GM18517 (cell line): Measurements from ENCODE around the gene LIPC.

Source experiments
- ATAC-seq: cut with Tn5 transposase; IDR thresholded peaks from one replicate; pipeline ENCODE4 v1.9.1; 2021; ENCODE audit warnings: mild to moderate bottlenecking, moderate library complexity; ENCODE audit not compliant: unreplicated experiment

Gene LIPC

GRCh38 chr15:58530056-58530590 lies 98.3 kb downstream of the LIPC start:
- ATAC-seq: no peak

DNA sequence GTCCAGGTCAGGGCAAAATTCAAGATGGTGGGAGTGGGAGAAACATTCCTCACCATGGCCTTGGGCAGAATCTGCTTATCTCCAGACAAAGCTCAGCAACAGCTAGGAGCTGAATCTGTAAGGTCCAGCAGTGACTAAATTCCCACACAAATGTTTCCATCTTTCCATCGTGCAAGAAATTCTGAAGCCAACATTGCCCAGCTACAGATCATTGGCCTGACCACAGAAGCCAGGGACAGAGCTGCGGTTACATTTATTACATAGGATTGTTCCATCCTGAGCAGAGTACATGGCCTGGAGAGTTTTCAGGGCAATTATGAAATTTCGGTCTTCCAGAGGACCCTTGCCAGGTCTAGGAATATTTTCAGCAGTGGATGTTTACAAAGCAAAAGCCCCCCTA lies 100.3 kb downstream of the LIPC start:
- ATAC-seq: no peak

DNA sequence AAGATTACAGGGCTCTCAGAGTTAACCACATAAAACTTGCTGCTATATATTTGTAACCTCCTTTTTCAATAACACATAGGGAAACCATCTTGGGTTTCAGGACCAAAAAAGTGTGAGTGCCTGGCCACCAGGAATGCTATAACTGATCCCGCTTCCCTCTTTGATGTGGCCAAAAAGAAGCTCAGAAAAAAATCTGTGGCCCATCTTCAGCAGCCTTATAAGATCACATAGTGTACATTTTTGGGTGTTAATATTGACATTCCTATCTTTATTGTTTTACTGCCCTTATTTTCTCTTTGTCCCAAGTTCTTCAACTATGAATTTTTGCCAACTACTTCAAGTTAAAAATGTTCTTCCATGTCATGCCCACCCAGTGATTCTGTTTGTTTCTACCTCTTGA lies 102.8 kb downstream of the LIPC start:
- no peak for ATAC-seq

- no peak for ATAC-seq
These were observed 103.5 kb downstream of the LIPC start for GRCh38 chr15:58535337-58535736.

- ATAC-seq: no peak
These were observed 104.1 kb downstream of the LIPC start for GRCh38 chr15:58535894-58536293.

DNA sequence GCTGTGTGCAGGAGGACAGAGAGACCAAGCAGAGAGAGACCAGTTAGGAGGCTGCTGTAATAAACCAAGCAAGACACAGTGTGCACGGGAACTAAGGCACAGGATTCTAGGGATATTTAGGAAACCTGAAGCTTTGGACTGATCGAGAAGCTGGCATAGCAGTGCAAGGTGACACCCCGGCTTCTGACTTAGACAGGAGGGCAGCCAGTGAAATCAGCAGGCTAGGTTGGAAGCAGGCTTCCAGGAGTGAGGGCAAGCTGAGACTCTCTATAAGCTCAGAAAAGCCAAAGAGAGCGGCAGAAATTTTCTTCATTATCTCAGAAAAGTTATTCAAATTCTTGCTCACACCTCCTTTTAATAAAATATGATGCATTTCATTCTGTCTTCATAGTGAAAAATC lies 104.6 kb downstream of the LIPC start:
- ATAC-seq: no peak

GRCh38 chr15:58537033-58537432 lies 105.2 kb downstream of the LIPC start:
- ATAC-seq: no peak

DNA sequence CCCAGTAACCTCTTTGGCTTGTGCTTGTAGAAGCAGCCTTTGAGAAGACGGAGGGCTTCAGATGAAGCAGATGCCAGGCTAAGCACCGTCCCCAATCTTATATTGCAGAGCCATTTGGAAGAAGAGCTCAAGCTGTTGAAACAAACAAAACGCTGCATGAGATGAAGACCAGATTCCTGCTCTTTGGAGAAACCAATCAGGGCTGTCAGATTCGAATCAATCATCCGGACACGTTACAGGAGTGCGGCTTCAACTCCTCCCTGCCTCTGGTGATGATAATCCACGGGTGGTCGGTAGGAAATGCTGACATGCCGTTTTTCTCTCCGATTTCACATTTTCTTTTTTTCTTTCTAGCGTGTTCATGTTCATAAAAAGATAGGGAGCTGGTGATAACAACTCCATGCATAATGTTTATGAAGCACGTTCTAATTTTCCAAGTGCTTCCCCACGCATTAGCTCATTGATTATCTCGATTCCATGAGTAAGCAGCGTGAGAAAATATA lies 106.5 kb downstream of the LIPC start:
- no peak for ATAC-seq

GRCh38 chr15:58538901-58539300 lies 107.1 kb downstream of the LIPC start:
- no peak for ATAC-seq

- no peak for ATAC-seq
These were observed 107.8 kb downstream of the LIPC start for GRCh38 chr15:58539548-58539947.

DNA sequence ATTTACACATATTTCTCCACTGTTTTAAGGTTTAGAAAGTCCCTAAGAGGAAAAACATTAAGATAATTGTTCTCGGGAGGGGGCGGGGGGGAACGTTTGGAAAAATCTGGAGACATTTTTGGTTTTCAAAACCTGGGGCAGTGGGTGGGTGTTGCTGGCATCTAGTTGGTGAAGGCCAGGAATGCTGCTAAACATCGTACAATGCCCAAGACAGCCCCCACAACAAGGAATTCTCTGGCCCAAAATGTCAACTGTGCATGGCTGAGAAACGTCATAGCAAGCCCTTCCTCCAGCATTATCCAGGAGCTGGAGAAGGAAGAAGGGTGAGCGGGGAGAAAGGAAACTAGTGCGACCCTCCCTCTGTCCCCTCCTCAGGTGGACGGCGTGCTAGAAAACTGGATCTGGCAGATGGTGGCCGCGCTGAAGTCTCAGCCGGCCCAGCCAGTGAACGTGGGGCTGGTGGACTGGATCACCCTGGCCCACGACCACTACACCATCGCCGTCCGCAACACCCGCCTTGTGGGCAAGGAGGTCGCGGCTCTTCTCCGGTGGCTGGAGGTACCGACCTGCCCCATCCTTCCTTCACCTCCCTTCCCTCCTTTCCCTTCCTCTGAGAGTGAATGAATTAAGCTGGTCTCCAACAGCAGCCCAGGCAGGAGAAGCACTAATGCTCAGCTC lies 109.8 kb downstream of the LIPC start:
- ATAC-seq: no peak

DNA sequence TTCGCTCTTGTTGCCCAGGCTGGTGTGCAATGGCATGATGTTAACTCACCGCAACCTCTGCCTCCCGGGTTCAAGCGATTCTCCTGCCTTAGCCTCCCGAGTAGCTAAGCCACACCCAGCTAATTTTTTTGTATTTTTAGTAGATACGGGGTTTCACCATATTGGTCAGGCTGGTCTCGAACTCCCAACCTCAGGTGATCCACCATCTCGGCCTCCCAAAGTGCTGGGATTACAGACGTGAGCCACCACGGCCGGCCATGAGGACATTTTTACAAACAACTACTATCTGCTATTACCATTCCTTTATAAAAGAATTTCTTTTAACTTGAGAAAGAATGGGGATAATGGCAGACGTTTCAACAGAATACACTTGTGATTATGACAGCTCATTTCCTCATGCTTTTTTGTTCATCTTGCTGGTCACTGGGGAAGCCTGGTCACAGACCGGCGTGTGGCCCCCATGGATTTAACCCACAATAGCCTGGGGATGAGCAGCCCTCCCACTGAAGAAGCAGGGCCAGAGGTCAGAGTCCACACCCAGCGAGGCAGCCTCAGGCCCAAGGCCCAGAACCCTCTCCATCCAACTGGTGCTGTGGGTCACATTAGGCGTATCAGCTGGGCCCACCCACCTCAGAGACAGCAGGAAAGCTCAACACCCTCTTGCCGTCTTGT lies 112.0 kb downstream of the LIPC start:
- no peak for ATAC-seq

DNA sequence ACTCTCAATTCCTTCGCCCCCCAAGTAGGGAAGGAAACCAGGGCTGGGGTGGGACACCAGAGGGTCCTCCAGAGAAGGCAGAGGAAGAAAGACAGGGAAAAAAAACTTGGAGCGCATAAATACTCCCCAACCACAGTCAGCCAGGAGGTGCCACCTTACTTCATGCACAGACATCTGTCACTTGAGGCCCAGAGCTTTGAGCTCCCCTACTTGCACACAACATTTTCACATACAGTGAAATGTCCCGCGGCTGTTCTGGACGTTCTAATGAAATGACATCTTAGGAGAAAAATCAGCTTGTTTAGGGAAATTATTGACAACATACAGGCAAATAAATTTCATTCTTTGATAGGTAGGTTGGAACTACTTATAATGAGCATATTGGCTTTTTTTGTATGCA lies 113.0 kb downstream of the LIPC start:
- no peak for ATAC-seq

DNA sequence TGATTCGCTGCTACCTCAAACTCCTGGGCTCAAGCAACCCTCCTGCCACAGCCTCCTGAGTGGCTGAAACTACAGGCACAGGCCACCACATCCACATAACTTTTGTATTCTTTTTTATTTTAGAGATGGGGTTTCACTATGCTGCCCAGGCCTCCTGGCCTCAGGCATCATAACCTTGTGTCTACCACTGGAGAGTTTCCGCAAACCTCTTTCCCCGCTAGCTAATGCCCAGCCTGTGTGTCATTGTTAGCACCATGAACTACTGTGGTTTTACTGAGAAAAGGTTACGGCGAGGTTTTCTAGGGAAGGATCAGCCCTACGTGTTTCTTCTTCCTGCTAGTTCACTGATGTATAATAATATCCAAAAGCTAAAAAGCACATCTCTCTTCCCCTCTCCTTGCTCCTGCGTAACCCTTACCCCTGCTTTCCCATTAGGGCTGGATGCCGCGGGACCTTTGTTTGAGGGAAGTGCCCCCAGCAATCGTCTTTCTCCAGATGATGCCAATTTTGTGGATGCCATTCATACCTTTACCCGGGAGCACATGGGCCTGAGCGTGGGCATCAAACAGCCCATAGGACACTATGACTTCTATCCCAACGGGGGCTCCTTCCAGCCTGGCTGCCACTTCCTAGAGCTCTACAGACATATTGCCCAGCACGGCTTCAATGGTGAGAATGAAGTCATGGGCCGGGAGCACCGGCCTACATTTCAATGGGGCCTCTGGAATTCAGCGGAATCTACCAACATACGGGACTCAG lies 113.7 kb downstream of the LIPC start:
- no peak for ATAC-seq

GRCh38 chr15:58546066-58546591 lies 114.3 kb downstream of the LIPC start:
- no peak for ATAC-seq

- ATAC-seq: no peak
These were observed 115.1 kb downstream of the LIPC start for GRCh38 chr15:58546635-58547627.

- no peak for ATAC-seq
These were observed 116.0 kb downstream of the LIPC start for GRCh38 chr15:58547628-58548307.

DNA sequence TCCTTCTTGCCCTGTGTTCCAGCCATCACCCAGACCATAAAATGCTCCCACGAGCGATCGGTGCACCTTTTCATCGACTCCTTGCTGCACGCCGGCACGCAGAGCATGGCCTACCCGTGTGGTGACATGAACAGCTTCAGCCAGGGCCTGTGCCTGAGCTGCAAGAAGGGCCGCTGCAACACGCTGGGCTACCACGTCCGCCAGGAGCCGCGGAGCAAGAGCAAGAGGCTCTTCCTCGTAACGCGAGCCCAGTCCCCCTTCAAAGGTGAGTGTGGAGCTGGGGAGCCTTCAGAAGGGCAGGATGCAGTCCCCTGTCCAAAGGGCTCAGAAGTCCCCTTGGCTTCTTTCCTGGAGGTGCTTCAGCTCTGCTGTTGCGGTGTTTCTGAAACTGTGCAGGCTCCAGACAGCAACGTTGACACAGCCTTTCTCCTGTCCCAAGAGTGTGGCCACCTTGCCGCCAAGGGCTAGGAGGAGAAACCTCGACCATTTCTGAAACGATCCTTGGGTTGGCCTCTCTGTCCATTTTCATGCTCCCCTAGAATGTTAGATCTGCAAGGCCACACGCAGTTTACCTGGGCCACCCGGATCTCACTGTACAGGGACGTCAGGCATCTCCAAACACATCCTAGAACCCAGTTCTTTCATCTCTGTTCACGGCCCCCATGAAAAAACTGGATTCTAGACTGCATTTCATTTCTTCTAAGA lies 116.7 kb downstream of the LIPC start:
- ATAC-seq: no peak
